ENCODE results near the gene SVOP.

DNA sequence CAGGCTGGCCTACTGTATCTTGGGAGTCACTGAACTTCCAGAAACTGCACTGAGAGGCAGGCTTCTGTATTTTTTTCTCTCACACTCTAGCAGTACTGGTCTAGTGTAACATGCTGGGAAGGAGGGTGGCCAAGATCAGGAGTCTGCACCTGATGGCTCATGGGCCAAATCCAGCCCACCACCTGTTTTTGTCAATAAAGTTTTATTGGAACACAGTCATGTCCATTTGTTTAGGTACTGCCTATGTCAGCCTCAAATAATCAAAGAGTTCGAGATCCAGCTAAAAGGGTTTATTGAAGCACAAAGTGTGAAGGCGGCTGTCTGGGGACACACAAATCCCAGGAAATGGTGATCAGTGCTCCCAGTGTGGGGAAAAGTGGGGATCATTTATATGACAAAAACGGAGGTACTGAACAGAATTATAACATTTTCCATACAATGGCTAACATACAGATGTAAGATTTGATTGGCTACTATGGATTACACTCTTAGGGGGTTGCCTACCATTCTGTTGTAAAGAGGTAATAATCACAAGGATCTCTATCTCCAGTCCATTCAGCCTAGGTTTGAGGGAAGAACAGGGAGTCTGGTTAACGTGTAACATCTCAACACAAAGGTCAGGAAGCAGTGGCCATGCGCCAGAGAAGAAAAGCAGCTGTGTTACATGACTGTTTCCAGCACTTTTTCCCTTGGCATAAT, 44.4 kb upstream of the SVOP start:
- TF ChIP-seq EP300 (IDR thresholded peaks at IDR 0.05): no peak
- TF ChIP-seq, protein P1, sequence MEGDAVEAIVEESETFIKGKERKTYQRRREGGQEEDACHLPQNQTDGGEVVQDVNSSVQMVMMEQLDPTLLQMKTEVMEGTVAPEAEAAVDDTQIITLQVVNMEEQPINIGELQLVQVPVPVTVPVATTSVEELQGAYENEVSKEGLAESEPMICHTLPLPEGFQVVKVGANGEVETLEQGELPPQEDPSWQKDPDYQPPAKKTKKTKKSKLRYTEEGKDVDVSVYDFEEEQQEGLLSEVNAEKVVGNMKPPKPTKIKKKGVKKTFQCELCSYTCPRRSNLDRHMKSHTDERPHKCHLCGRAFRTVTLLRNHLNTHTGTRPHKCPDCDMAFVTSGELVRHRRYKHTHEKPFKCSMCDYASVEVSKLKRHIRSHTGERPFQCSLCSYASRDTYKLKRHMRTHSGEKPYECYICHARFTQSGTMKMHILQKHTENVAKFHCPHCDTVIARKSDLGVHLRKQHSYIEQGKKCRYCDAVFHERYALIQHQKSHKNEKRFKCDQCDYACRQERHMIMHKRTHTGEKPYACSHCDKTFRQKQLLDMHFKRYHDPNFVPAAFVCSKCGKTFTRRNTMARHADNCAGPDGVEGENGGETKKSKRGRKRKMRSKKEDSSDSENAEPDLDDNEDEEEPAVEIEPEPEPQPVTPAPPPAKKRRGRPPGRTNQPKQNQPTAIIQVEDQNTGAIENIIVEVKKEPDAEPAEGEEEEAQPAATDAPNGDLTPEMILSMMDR (IDR thresholded peaks at IDR 0.05): no peak
- no peak for TF ChIP-seq POLR2A (IDR thresholded peaks at IDR 0.05)

Measured in tibial nerve (tissue), 4 donors.